Renal pelvis (tissue), 4 donors: Measurements from ENCODE around the gene GLI1. TPM values are rescaled to one million over a fixed set of nuclear protein-coding genes. Genes with fewer than 3 reads are reported as not detected.
"Not testable (repeated sequence)": the region's sequence is repeated elsewhere in the genome, so short reads cannot be mapped to it uniquely, and the experiment has no call there.

Source experiments
- DNase-seq: peaks from one replicate; pipeline ENCODE4 v3.0.0-alpha.2; 2013
- polyA plus RNA-seq, 3 donors: library from polyadenylated mRNA; unstranded; fragments of 120-200 nt; gene quantifications; one replicate each; pipeline ENCODE4 v1.2.1, GENCODE V29; 2013; ENCODE audit not compliant: insufficient read length in 3 of 3

GLI1 gene
- polyA plus RNA-seq, 3 donors, result 20.2 to 21.2 (median 20.5) TPM

- DNase-seq, result not testable (repeated sequence)
Observed at GRCh38 chr12:57495051-57495701, 35.6 kb downstream of the GLI1 start.

- no peak for DNase-seq
Observed at GRCh38 chr12:57496822-57497221, 37.2 kb downstream of the GLI1 start.

- DNase-seq, result no peak
Observed at GRCh38 chr12:57497223-57498131, 37.9 kb downstream of the GLI1 start.

GRCh38 chr12:57498132-57498502, 38.5 kb downstream of the GLI1 start:
- DNase-seq, result no peak

- DNase-seq, result no peak
Observed at GRCh38 chr12:57498571-57498970, 39.0 kb downstream of the GLI1 start.

DNA sequence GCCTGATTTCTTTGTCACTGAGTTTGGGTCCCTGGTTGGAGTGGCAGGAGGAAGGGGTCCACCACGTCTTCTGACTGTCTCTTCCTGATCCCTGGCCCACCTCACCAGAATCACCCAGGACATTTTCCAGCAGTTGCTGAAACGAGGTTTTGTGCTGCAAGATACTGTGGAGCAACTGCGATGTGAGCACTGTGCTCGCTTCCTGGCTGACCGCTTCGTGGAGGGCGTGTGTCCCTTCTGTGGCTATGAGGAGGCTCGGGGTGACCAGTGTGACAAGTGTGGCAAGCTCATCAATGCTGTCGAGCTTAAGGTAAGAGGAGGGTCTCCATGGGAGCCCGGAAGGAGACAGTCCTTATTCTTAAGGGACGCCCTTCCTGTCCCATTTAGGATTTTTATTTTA, 40.6 kb downstream of the GLI1 start:
- DNase-seq, result no peak

DNA sequence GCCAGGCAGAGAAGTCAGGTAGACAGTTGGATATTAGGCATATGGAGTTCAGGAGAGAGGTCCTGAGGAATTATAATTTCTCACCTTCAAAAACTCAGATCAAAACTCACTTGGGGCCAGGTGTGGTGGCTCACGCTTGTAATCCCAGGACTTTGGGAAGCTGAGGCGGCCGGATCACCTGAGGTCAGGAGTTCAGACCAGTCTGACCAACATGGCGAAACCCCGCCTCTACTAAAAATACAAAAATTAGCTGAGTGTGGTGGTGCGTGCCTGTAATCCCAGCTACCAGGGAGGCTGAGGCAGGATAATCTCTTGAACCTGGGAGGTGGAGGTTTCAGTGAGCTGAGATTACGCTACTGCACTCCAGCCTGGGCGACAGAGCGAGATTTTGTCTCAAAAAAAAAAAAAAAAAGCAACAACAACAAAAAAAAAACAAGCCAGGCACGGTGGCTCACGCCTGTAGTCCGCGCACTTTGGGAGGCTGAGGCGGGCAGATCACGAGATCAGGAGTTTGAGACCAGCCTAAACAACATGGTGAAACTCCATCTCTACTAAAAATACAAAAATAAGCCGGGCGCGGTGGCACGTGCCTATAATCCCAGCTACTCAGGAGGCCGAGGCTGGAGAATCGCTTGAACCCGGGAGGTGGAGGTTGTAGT, 42.9 kb downstream of the GLI1 start:
- not testable (repeated sequence) for DNase-seq

GRCh38 chr12:57506541-57506940, 47.0 kb downstream of the GLI1 start:
- DNase-seq, result not testable (repeated sequence)

DNA sequence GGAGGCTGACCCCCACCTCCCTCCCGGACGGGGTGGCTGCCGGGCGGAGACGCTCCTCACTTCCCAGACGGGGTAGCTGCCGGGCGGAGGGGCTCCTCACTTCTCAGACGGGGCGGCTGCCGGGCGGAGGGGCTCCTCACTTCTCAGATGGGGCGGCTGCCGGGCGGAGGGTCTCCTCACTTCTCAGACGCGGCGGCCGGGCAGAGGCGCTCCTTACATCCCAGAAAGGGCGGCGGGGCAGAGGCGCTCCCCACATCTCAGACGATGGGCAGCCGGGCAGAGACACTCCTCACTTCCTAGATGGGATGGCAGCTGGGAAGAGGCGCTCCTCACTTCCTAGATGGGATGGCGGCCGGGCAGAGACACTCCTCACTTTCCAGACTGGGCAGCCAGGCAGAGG, 48.2 kb downstream of the GLI1 start:
- not testable (repeated sequence) for DNase-seq

GRCh38 chr12:57511161-57511560, 51.6 kb downstream of the GLI1 start:
- no peak for DNase-seq

DNA sequence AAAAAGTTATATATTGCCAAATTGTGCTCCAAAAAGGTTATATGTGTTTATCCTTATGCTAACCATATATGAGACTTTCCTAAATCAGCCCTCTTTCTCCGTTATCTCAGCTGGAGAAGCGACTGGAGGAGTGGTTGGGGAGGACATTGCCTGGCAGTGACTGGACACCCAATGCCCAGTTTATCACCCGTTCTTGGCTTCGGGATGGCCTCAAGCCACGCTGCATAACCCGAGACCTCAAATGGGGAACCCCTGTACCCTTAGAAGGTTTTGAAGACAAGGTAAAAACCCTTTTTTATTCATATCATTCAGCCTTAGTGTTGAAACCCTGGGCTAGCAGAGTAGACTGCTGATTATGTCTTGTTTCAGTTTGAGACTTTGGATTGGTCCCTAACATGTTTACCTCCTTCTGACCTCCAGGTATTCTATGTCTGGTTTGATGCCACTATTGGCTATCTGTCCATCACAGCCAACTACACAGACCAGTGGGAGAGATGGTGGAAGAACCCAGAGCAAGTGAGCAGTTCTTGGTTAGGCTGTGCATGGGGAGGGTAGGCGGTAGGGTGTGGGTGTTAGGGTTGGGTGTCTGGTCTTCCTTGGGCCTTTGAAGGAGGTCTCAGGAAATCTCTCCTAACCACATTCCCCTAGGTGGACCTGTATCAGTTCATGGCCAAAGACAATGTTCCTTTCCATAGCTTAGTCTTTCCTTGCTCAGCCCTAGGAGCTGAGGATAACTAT, 52.2 kb downstream of the GLI1 start:
- DNase-seq, result no peak

DNA sequence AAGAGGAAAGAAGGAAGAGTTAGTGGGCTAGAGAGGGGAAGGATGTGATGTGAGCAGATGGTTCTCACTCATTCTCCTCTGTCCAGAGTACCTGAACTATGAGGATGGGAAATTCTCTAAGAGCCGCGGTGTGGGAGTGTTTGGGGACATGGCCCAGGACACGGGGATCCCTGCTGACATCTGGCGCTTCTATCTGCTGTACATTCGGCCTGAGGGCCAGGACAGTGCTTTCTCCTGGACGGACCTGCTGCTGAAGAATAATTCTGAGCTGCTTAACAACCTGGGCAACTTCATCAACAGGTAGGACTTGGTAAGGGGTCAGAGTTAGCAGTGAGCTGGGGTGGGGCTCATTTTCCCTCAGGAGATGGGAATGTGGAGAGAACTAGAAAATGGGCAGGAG, 53.1 kb downstream of the GLI1 start:
- DNase-seq, result no peak

GRCh38 chr12:57513266-57513665, 53.7 kb downstream of the GLI1 start:
- DNase-seq, result no peak

DNA sequence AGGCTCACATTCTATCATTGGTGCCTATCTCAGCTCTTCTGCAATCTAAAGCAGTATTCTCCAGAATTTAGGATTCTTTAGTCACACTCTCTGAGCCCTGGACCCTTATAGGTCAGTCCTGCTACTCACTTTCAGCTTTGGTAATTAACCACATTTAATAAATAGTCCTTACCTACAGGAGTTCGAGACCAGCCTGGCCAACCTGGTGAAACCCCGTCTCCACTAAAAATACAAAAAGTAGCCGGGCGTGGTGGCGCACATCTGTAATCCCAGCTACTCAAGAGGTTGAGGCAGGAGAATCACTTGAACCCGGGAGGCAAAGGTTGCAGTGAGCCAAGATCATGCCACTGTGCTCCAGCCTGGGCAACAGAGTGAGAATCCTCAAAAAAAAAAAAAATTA, 54.1 kb downstream of the GLI1 start:
- DNase-seq, result not testable (repeated sequence)

DNA sequence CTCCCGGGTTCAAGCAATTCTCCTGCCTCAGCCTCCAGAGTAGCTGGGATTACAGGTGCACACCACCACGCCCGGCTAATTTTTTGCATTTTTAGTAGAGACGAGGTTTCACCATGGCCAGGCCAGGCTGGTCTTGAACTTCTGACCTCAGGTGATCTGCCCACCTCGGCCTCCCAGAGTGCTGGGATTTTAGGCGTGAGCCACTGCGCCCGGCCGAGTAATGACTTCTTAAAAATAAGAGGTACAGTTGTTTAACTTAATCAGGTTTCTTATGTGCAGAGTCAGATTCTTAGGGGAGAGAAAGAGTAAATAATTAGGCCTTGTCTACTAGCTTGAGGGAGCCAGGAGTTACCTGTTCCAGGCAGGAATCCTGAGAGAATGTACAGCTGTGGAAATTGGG, 54.7 kb downstream of the GLI1 start:
- not testable (repeated sequence) for DNase-seq

- no peak for DNase-seq
Observed at GRCh38 chr12:57514720-57515407, 55.3 kb downstream of the GLI1 start.

- DNase-seq, result no peak
Observed at GRCh38 chr12:57515408-57515933, 55.9 kb downstream of the GLI1 start.

DNA sequence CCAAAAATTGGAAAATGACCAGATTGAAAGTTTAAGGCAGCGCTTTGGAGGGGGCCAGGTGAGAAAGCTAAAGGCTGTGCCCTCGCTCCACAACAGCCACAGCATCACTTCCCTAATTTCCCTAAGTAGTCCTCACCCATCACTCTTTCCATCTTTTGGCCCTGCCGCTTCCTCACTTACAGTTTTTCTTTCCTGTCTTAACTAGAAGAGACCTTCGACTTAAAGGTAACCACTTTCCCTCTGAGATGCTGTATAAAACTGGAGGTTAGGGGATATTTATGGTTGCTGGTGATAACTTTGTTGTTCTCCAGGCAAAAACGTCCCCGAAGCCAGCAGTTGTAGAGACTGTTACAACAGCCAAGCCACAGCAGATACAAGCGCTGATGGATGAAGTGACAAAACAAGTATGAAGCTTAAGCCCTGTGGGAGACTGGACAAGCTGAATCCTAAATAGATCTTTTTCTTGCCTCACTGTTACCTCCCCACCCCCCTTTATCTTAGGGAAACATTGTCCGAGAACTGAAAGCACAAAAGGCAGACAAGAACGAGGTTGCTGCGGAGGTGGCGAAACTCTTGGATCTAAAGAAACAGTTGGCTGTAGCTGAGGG, 56.5 kb downstream of the GLI1 start:
- DNase-seq, result no peak

DNA sequence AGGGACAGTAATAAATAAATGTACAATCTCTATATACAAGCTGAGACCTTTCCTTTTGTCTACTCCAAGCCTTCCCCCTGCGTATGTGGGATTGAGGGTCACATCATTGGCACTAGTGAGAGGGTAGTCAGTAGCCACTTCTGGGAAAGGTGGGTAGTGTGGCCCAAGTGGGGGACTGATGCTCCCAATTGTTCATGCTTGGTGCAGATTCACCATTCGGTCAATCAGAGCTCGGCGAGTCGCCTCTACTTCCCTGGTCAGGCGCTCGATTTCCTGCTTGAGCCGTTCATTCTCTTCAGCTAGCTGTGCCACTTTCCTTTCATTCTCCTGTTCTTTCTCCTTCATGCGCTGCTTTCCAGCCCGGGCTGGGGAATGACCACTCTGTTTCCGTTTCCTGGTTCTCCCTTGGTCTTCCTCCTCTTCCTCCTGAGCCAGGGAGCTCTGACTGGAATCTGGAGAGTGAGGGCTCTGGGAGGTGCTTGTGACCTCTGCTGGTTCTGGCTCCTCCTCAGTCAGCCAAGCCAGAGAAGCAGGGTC, 57.1 kb downstream of the GLI1 start:
- no peak for DNase-seq

GRCh38 chr12:57517187-57517586, 57.6 kb downstream of the GLI1 start:
- no peak for DNase-seq
